ENCODE results near the gene TRUB1.

GRCh38 chr10:115005771-115006170 is 67.8 kb downstream of the TRUB1 start:
- TF ChIP-seq, protein P1, sequence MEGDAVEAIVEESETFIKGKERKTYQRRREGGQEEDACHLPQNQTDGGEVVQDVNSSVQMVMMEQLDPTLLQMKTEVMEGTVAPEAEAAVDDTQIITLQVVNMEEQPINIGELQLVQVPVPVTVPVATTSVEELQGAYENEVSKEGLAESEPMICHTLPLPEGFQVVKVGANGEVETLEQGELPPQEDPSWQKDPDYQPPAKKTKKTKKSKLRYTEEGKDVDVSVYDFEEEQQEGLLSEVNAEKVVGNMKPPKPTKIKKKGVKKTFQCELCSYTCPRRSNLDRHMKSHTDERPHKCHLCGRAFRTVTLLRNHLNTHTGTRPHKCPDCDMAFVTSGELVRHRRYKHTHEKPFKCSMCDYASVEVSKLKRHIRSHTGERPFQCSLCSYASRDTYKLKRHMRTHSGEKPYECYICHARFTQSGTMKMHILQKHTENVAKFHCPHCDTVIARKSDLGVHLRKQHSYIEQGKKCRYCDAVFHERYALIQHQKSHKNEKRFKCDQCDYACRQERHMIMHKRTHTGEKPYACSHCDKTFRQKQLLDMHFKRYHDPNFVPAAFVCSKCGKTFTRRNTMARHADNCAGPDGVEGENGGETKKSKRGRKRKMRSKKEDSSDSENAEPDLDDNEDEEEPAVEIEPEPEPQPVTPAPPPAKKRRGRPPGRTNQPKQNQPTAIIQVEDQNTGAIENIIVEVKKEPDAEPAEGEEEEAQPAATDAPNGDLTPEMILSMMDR (conservative IDR thresholded peaks at IDR 0.05 in 1 of 2, IDR thresholded peaks at IDR 0.05 in 1 of 2; ENCODE audit: extremely low read depth in 1 of 2, insufficient read depth in 1 of 2, low read depth in 1 of 2, low read length in 2 of 2) = no peak
- TF ChIP-seq EZH2 (IDR thresholded peaks at IDR 0.05; ENCODE audit: borderline replicate concordance, low read length) = no peak
